HEK293 (cell line): ENCODE measurements around the gene OR8K3.

ENCODE experiments used
- CTCF ChIA-PET: fragments of 350-600 bp; formaldehyde crosslinking; extraction: SDS; loops from one replicate; lab custom pipeline; 2021; ENCODE audit warnings: antibody characterized with exemption; lab: Yijun Ruan, JAX
- POLR2A ChIA-PET: fragments of 300-600 bp; formaldehyde crosslinking; extraction: SDS; loops from one replicate; lab custom pipeline; 2020; ENCODE audit warnings: antibody characterized with exemption, inconsistent platforms; lab: Yijun Ruan, JAX
- H3K27ac ChIP-seq: fragments of 200-500 bp; sonication (Bioruptor generic); 2 replicates; pipeline ENCODE4 v1.5.1; 2014; ENCODE audit warnings: low read depth, low read length, control low read depth, inconsistent platforms; ENCODE audit errors: extremely low read depth
- H3K36me3 ChIP-seq, 2 experiments: fragments of 200-500 bp in 1 of 2; sonication (Bioruptor generic) in 1 of 2; 1 replicate in 1 of 2; 2 replicates in 1 of 2; pipeline ENCODE4 v1.5.1; 2014 to 2017; ENCODE audit warnings: inconsistent platforms in 2 of 2, low read length in 2 of 2; ENCODE audit not compliant: control insufficient read depth in 2 of 2, insufficient read depth in 1 of 2
- H3K4me1 ChIP-seq: fragments of 200-500 bp; sonication (Bioruptor generic); 2 replicates; pipeline ENCODE4 v1.5.1; 2014; ENCODE audit warnings: mild to moderate bottlenecking, low read length, inconsistent platforms; ENCODE audit not compliant: control insufficient read depth, insufficient read depth
- H3K4me3 ChIP-seq: 2 replicates; pipeline ENCODE4 v1.5.1; 2011; ENCODE audit warnings: low read depth, mild to moderate bottlenecking, control low read depth, low read length, moderate library complexity
- H3K9me3 ChIP-seq: fragments of 200-500 bp; sonication (Bioruptor generic); 2 replicates; pipeline ENCODE4 v1.5.1; 2014; ENCODE audit warnings: low read depth, low read length, inconsistent platforms; ENCODE audit not compliant: control insufficient read depth, insufficient read depth
- MYNN ChIP-seq: fragments of 450-650 bp; formaldehyde crosslinking; IDR thresholded peaks from 2 replicates; pipeline ENCODE4 v1.5.1; 2016; ENCODE audit warnings: missing biosample characterization, missing genetic modification characterization, borderline replicate concordance
- MZF1 ChIP-seq: fragments of 450-650 bp; formaldehyde crosslinking; IDR thresholded peaks from 2 replicates; pipeline ENCODE4 v1.5.1; 2017; ENCODE audit warnings: missing biosample characterization, missing genetic modification characterization, borderline replicate concordance
- PRDM10 ChIP-seq: fragments of 450-650 bp; formaldehyde crosslinking; IDR thresholded peaks from 2 replicates; pipeline ENCODE4 v1.5.1; 2016; ENCODE audit warnings: missing biosample characterization, missing genetic modification characterization
- ZNF146 ChIP-seq: fragments of 450-650 bp; formaldehyde crosslinking; IDR thresholded peaks from 2 replicates; pipeline ENCODE4 v1.5.1; 2016; ENCODE audit warnings: missing biosample characterization, missing genetic modification characterization
- ZNF202 ChIP-seq: fragments of 450-650 bp; formaldehyde crosslinking; IDR thresholded peaks from 2 replicates; pipeline ENCODE4 v1.5.1; 2016; ENCODE audit warnings: missing biosample characterization, missing genetic modification characterization, borderline replicate concordance
- ZNF280C ChIP-seq: fragments of 450-650 bp; formaldehyde crosslinking; IDR thresholded peaks from 2 replicates; pipeline ENCODE4 v1.5.1; 2016; ENCODE audit warnings: missing biosample characterization, missing genetic modification characterization
- ZNF302 ChIP-seq: fragments of 450-650 bp; formaldehyde crosslinking; IDR thresholded peaks from 2 replicates; pipeline ENCODE4 v1.5.1; 2016; ENCODE audit warnings: missing biosample characterization, missing genetic modification characterization, low read depth
- ZNF324 ChIP-seq: fragments of 450-650 bp; formaldehyde crosslinking; IDR thresholded peaks from 2 replicates; pipeline ENCODE4 v1.5.1; 2016; ENCODE audit warnings: missing biosample characterization, missing genetic modification characterization
- ZNF48 ChIP-seq: fragments of 450-650 bp; formaldehyde crosslinking; IDR thresholded peaks from 2 replicates; pipeline ENCODE4 v1.5.1; 2016; ENCODE audit warnings: missing biosample characterization, missing genetic modification characterization
- ZNF510 ChIP-seq: fragments of 450-650 bp; formaldehyde crosslinking; IDR thresholded peaks from 2 replicates; pipeline ENCODE4 v1.5.1; 2018; ENCODE audit warnings: mild to moderate bottlenecking, missing genetic modification characterization, missing biosample characterization; ENCODE audit not compliant: insufficient replicate concordance
- ZNF518A ChIP-seq: fragments of 450-650 bp; formaldehyde crosslinking; conservative IDR thresholded peaks from 2 replicates; pipeline ENCODE4 v1.5.1; 2016; ENCODE audit warnings: low read depth, missing biosample characterization, missing genetic modification characterization
- ZNF768 ChIP-seq: fragments of 450-650 bp; formaldehyde crosslinking; IDR thresholded peaks from 2 replicates; pipeline ENCODE4 v1.5.1; 2018; ENCODE audit warnings: missing biosample characterization, mild to moderate bottlenecking, missing genetic modification characterization
- ZSCAN18 ChIP-seq: fragments of 450-650 bp; formaldehyde crosslinking; IDR thresholded peaks from 2 replicates; pipeline ENCODE4 v1.5.1; 2016; ENCODE audit warnings: missing biosample characterization, missing genetic modification characterization

The OR8K3 gene

GRCh38 chr11:56314844-56315243, at the start of gene OR8K3:
Gene OR8K3 (plus strand): TSS chr11:56315144. CDS start chr11:56318307, 3,163 bp downstream.
- no peak within 1 kb of the TSS for H3K27ac ChIP-seq
- no peak within 1 kb of the TSS for H3K4me3 ChIP-seq
- H3K4me1 ChIP-seq, result no peaks in the 10 kb centered on the region
- POLR2A ChIA-PET, result no interaction called here
- CTCF ChIA-PET, result no interaction called here
- H3K36me3 ChIP-seq, result no peaks in the 10 kb centered on the region
- no peaks in the 10 kb centered on the region for H3K9me3 ChIP-seq
- TF ChIP-seq ZSCAN18 (tag by site-specific recombination) (no peak), ZNF202 (no peak), ZNF518A (tag by site-specific recombination) (no peak), ZNF768 (tag by site-specific recombination) (no peak), MZF1 (tag by site-specific recombination) (no peak), ZNF324 (tag by site-specific recombination) (no peak), MYNN (no peak), ZNF280C (tag by site-specific recombination) (no peak), ZNF48 (tag by site-specific recombination) (no peak), ZNF510 (tag by site-specific recombination) (no peak), PRDM10 (tag by site-specific recombination) (no peak), ZNF302 (tag by site-specific recombination) (no peak), ZNF146 (tag by site-specific recombination) (no peak)
